GM23338 (cell line): ENCODE measurements around the gene C16orf74. TPM values are rescaled to one million over a fixed set of nuclear protein-coding genes. Genes with fewer than 3 reads are reported as not detected.

Source experiments
- ATAC-seq: fragments of 200-7000 bp; cut with Tn5 transposase; 3 replicates; pipeline ENCODE4 v1.9.1; 2020
- DNase-seq: peaks from one replicate; pipeline ENCODE4 v3.0.0-alpha.2; 2015; ENCODE audit warnings: low spot score
- H2AFZ ChIP-seq: fragments of 200-600 bp; sonication (generic); 2 replicates; pipeline ENCODE4 v1.8.0; 2016; ENCODE audit warnings: antibody characterized with exemption, mild to moderate bottlenecking, moderate library complexity
- H3F3A ChIP-seq: fragments of 200-600 bp; sonication (generic); replicated peaks from 2 replicates; pipeline ENCODE4 v1.8.0; 2017; ENCODE audit warnings: antibody characterized with exemption, mixed run types, low read depth
- H3K27ac ChIP-seq: fragments of 200-600 bp; sonication (generic); 2 replicates; pipeline ENCODE4 v1.6.1; 2016; ENCODE audit warnings: low read depth
- H3K27me3 ChIP-seq: fragments of 200-600 bp; sonication (generic); 2 replicates; pipeline ENCODE4 v1.8.0; 2016; ENCODE audit warnings: mild to moderate bottlenecking, mixed run types, moderate library complexity; ENCODE audit not compliant: insufficient read depth
- H3K36me3 ChIP-seq: fragments of 200-600 bp; sonication (generic); 2 replicates; pipeline ENCODE4 v1.8.0; 2016; ENCODE audit warnings: mild to moderate bottlenecking; ENCODE audit not compliant: insufficient read depth
- H3K4me1 ChIP-seq: fragments of 200-600 bp; sonication (generic); 2 replicates; pipeline ENCODE4 v1.8.0; 2016; ENCODE audit warnings: mild to moderate bottlenecking, moderate library complexity; ENCODE audit not compliant: insufficient read depth
- H3K4me2 ChIP-seq: fragments of 200-600 bp; sonication (generic); 2 replicates; pipeline ENCODE4 v1.7.1; 2017; ENCODE audit warnings: mixed run types
- H3K4me3 ChIP-seq: fragments of 200-600 bp; sonication (generic); 2 replicates; pipeline ENCODE4 v1.6.1; 2016; ENCODE audit warnings: mixed run types
- H3K79me2 ChIP-seq: fragments of 200-600 bp; sonication (generic); replicated peaks from 2 replicates; pipeline ENCODE4 v1.8.0; 2017; ENCODE audit warnings: mild to moderate bottlenecking; ENCODE audit not compliant: insufficient read depth
- H3K9me2 ChIP-seq: fragments of 200-600 bp; sonication (generic); 2 replicates; pipeline ENCODE4 v1.8.0; 2017; ENCODE audit not compliant: insufficient read depth
- H4K20me1 ChIP-seq: fragments of 200-600 bp; sonication (generic); replicated peaks from 2 replicates; pipeline ENCODE4 v1.8.0; 2017; ENCODE audit warnings: mild to moderate bottlenecking; ENCODE audit not compliant: insufficient read depth
- H3K27ac Mint-ChIP-seq: 2 replicates; pipeline ENCODE4 v1.8.0; 2020; ENCODE audit warnings: inconsistent platforms, mild to moderate bottlenecking, moderate library complexity, mixed read lengths
- H3K27me3 Mint-ChIP-seq: 3 replicates; pipeline ENCODE4 v1.8.0; 2022; ENCODE audit warnings: low read depth, mild to moderate bottlenecking, moderate library complexity, mixed read lengths, inconsistent platforms; ENCODE audit not compliant: insufficient read depth, poor library complexity
- H3K36me3 Mint-ChIP-seq: 3 replicates; pipeline ENCODE4 v1.8.0; 2021; ENCODE audit warnings: low read depth, mild to moderate bottlenecking, inconsistent platforms, moderate library complexity, mixed read lengths
- H3K4me1 Mint-ChIP-seq: 3 replicates; pipeline ENCODE4 v1.8.0; 2020; ENCODE audit warnings: mild to moderate bottlenecking, inconsistent platforms, mixed read lengths
- H3K4me3 Mint-ChIP-seq: 3 replicates; pipeline ENCODE4 v1.8.0; 2021; ENCODE audit warnings: moderate library complexity, mild to moderate bottlenecking, inconsistent platforms, mixed read lengths
- H3K9me3 Mint-ChIP-seq: 3 replicates; pipeline ENCODE4 v1.8.0; 2020; ENCODE audit warnings: moderate library complexity, mild to moderate bottlenecking, inconsistent platforms, mixed read lengths
- CREB1 ChIP-seq: fragments of 250-450 bp; sonication (Bioruptor Pico); IDR thresholded peaks from 2 replicates; pipeline ENCODE4 v1.5.0; 2020; ENCODE audit warnings: low read depth, mild to moderate bottlenecking, moderate library complexity
- EZH2 ChIP-seq: fragments of 200-600 bp; sonication (generic); IDR thresholded peaks from one replicate; pipeline ENCODE4 v1.8.0; 2017; ENCODE audit warnings: antibody characterized with exemption, mild to moderate bottlenecking, low read depth; ENCODE audit not compliant: unreplicated experiment
- NANOG ChIP-seq: IDR thresholded peaks from 2 replicates; pipeline ENCODE4 v1.6.1; 2016; ENCODE audit warnings: antibody characterized with exemption, borderline replicate concordance
- STAT1 ChIP-seq: IDR thresholded peaks from one replicate; pipeline ENCODE4 v1.6.1; 2016; ENCODE audit warnings: antibody characterized with exemption; ENCODE audit not compliant: unreplicated experiment
- ZNF331 ChIP-seq: fragments of 250-450 bp; sonication (Bioruptor Pico); IDR thresholded peaks from 2 replicates; pipeline ENCODE4 v1.5.0; 2020; ENCODE audit warnings: low read depth, mild to moderate bottlenecking, moderate library complexity
- long read RNA-seq: library from polyadenylated mRNA; unstranded; transcript quantifications from one replicate; pipeline ENCODE4 v2.0.0, GENCODE V29; 2020; ENCODE audit not compliant: unreplicated experiment
- polyA plus RNA-seq: library from polyadenylated mRNA; unstranded; fragments of >200 nt; fragmentation: Nextera tagmentation; extraction: Ambion mirVana; gene quantifications from 2 replicates; pipeline ENCODE4 v1.2.1, GENCODE V29; 2016
- total RNA-seq: library from RNA; depleted of rRNA; stranded (reverse); fragments of >200 nt; shearing (Covaris generic); gene quantifications from 2 replicates; pipeline ENCODE4 v1.2.3, GENCODE V29; 2014; rRNA removed
- TF ChIP-seq, protein P1 (sequence below): fragments of 250-450 bp; sonication (Bioruptor Pico); IDR thresholded peaks from 2 replicates; pipeline ENCODE4 v1.5.0; 2020; ENCODE audit warnings: mild to moderate bottlenecking, moderate library complexity

Gene C16orf74
- total RNA-seq (11.3 and 12.1 TPM in 2 replicates), polyA plus RNA-seq (19.0 and 19.1 TPM in 2 replicates)
- long read RNA-seq, partial matches to known transcripts, result 0 of 10 reads
- long read RNA-seq, other reads (novel, unspliced or antisense), result 2 of 10 reads

DNA sequence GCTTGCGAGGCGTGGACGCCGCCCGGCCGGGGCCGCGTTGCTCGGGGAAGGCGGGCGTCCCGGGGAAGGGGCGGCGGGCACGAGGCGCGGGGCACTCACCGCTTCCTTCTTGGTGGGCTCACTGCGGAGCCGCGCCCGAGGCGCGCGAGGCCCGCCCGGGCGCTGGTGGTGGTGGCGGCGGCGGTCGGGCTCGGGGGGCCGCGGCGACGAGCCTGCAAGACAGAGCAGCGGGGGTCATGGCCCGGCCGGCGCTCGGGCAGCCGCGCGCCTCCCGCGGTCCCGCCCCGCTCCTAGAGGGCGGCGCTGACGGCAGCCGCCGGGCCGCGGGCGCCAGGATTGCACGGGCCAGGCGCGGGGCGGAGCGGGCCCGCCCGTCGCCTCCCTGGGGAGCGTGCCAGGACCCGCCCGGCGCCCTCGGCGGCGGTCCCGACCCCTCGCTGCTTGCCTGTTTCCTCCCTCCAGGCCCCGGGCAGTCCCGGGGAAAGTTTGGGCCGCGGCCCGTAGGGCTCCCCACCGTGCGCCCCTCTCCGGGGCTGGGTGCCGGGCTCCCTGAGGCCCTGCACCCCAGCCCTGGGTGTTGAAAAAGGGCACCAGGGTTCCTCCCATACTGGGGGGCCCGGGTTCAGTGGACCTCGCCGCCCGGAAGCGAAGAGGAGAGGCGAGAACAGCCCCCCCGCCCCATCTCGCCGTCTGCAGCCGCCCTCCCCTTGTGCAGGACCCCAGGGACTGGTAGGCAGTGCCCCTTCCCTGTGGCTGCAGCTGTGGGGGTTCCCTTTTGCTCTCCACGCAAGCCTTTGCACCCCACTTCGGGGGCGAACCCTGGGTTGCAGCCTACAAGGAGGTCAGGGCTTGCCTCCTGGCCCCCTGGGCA is at the start of gene C16orf74:
Gene C16orf74 (minus strand): TSS at position 270 of the 871 bp plus-strand sequence. CDS start 15,879 bp downstream, outside the sequence.
- peaks cover 27% of the 10 kb centered on the region for H3K27me3 ChIP-seq
- peak; percentile 69 for DNase-seq
- no peaks in the 10 kb centered on the region for H3K9me2 ChIP-seq

More for the DNA sequence above, at the start of gene C16orf74:
- H4K20me1 ChIP-seq, result no peaks in the 10 kb centered on the region; the same call in 1 of the 2 replicates
- peaks cover 3% of the 10 kb centered on the region; the same call in 1 of the 2 replicates for H3F3A ChIP-seq
- peaks cover 46% of the 10 kb centered on the region for H3K4me1 Mint-ChIP-seq
- no peaks in the 10 kb centered on the region for H3K36me3 ChIP-seq
- peak within 1 kb of the TSS; percentile 95 for H3K4me2 ChIP-seq
- H3K4me3 ChIP-seq, result peak within 1 kb of the TSS; percentile 87
- H3K79me2 ChIP-seq, result 0 out of 2 replicates have a peak, but pooled peaks cover 3% of the 10 kb centered on the region
- H3K27ac ChIP-seq, result no peak within 1 kb of the TSS
- TF ChIP-seq NANOG (no peak), ZNF331 (CRISPR knock-in tag) (no peak), STAT1 (no peak), EZH2 (no peak), CREB1 (CRISPR knock-in tag) (no peak)
- TF ChIP-seq, protein P1, sequence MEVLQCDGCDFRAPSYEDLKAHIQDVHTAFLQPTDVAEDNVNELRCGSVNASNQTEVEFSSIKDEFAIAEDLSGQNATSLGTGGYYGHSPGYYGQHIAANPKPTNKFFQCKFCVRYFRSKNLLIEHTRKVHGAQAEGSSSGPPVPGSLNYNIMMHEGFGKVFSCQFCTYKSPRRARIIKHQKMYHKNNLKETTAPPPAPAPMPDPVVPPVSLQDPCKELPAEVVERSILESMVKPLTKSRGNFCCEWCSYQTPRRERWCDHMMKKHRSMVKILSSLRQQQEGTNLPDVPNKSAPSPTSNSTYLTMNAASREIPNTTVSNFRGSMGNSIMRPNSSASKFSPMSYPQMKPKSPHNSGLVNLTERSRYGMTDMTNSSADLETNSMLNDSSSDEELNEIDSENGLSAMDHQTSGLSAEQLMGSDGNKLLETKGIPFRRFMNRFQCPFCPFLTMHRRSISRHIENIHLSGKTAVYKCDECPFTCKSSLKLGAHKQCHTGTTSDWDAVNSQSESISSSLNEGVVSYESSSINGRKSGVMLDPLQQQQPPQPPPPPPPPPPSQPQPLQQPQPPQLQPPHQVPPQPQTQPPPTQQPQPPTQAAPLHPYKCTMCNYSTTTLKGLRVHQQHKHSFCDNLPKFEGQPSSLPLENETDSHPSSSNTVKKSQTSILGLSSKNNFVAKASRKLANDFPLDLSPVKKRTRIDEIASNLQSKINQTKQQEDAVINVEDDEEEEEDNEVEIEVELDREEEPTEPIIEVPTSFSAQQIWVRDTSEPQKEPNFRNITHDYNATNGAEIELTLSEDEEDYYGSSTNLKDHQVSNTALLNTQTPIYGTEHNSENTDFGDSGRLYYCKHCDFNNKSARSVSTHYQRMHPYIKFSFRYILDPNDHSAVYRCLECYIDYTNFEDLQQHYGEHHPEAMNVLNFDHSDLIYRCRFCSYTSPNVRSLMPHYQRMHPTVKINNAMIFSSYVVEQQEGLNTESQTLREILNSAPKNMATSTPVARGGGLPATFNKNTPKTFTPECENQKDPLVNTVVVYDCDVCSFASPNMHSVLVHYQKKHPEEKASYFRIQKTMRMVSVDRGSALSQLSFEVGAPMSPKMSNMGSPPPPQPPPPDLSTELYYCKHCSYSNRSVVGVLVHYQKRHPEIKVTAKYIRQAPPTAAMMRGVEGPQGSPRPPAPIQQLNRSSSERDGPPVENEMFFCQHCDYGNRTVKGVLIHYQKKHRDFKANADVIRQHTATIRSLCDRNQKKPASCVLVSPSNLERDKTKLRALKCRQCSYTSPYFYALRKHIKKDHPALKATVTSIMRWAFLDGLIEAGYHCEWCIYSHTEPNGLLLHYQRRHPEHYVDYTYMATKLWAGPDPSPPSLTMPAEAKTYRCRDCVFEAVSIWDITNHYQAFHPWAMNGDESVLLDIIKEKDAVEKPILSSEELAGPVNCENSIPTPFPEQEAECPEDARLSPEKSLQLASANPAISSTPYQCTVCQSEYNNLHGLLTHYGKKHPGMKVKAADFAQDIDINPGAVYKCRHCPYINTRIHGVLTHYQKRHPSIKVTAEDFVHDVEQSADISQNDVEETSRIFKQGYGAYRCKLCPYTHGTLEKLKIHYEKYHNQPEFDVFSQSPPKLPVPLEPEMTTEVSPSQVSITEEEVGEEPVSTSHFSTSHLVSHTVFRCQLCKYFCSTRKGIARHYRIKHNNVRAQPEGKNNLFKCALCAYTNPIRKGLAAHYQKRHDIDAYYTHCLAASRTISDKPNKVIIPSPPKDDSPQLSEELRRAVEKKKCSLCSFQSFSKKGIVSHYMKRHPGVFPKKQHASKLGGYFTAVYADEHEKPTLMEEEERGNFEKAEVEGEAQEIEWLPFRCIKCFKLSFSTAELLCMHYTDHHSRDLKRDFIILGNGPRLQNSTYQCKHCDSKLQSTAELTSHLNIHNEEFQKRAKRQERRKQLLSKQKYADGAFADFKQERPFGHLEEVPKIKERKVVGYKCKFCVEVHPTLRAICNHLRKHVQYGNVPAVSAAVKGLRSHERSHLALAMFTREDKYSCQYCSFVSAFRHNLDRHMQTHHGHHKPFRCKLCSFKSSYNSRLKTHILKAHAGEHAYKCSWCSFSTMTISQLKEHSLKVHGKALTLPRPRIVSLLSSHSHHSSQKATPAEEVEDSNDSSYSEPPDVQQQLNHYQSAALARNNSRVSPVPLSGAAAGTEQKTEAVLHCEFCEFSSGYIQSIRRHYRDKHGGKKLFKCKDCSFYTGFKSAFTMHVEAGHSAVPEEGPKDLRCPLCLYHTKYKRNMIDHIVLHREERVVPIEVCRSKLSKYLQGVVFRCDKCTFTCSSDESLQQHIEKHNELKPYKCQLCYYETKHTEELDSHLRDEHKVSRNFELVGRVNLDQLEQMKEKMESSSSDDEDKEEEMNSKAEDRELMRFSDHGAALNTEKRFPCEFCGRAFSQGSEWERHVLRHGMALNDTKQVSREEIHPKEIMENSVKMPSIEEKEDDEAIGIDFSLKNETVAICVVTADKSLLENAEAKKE (CRISPR knock-in tag), result no peak
- no peaks in the 10 kb centered on the region for H3K36me3 Mint-ChIP-seq
- H3K9me3 Mint-ChIP-seq, result no peaks in the 10 kb centered on the region
- no peak within 1 kb of the TSS for H3K27ac Mint-ChIP-seq
- H3K4me3 Mint-ChIP-seq, result peak within 1 kb of the TSS; percentile 85
- ATAC-seq, result peak; percentile 45
- peaks cover 37% of the 10 kb centered on the region for H3K27me3 Mint-ChIP-seq
- peak within 1 kb of the TSS; percentile 93 for H2AFZ ChIP-seq
- H3K4me1 ChIP-seq, result peaks cover 45% of the 10 kb centered on the region
